Immature natural killer cell (primary cell): ENCODE data around the gene FXYD4. TPM values are rescaled to one million over a fixed set of nuclear protein-coding genes. Genes with fewer than 3 reads are reported as not detected.
"Not testable (repeated sequence)": the region's sequence is repeated elsewhere in the genome, so short reads cannot be mapped to it uniquely, and the experiment has no call there.

Experiments used
- DNase-seq, 3 donors: peaks; one replicate each; pipeline ENCODE4 v3.0.0; 2022; ENCODE audit warnings: mixed read lengths in 1 of 3
- H3K27ac Mint-ChIP-seq, 6 donors: one replicate each; pipeline ENCODE4 v1.8.0; 2020; ENCODE audit warnings: mixed read lengths in 6 of 6, mild to moderate bottlenecking in 5 of 6, inconsistent platforms in 4 of 6, moderate library complexity in 3 of 6
- H3K27me3 Mint-ChIP-seq, 3 donors: one replicate each; pipeline ENCODE4 v1.8.0; 2020 to 2021; ENCODE audit warnings: low read depth in 3 of 3, mild to moderate bottlenecking in 3 of 3, mixed read lengths in 3 of 3, moderate library complexity in 3 of 3, inconsistent platforms in 1 of 3
- H3K36me3 Mint-ChIP-seq, 3 donors: one replicate each; pipeline ENCODE4 v1.8.0; 2020; ENCODE audit warnings: mixed read lengths in 3 of 3, inconsistent platforms in 2 of 3, mild to moderate bottlenecking in 2 of 3
- H3K4me1 Mint-ChIP-seq, 2 donors: one replicate each; pipeline ENCODE4 v1.8.0; 2020; ENCODE audit warnings: inconsistent platforms in 2 of 2, mild to moderate bottlenecking in 2 of 2, mixed read lengths in 2 of 2, moderate library complexity in 1 of 2
- H3K4me3 Mint-ChIP-seq, 5 donors: one replicate each; pipeline ENCODE4 v1.8.0; 2020; ENCODE audit warnings: mild to moderate bottlenecking in 5 of 5, mixed read lengths in 5 of 5, inconsistent platforms in 3 of 5, moderate library complexity in 3 of 5
- H3K9me3 Mint-ChIP-seq, 6 donors: one replicate each; pipeline ENCODE4 v1.8.0; 2020; ENCODE audit warnings: mild to moderate bottlenecking in 6 of 6, mixed read lengths in 6 of 6, inconsistent platforms in 4 of 6, moderate library complexity in 3 of 6
- polyA plus RNA-seq, 3 donors: library from polyadenylated mRNA; unstranded; fragments of 300-500 nt; fragmentation: Illumina TruSeq; gene quantifications; one replicate each; pipeline ENCODE4 v1.2.3, GENCODE V29; 2021

Gene FXYD4
- polyA plus RNA-seq, 3 donors from 2014 or later: not detected

- Mint-ChIP-seq H3K36me3 (peaks cover 0 to 5% (median 0%) of the 10 kb centered on the region in 3 donors), H3K4me1 (peaks cover 41 to 48% of the 10 kb centered on the region in 2 donors), H3K9me3 (no peaks in the 10 kb centered on the region), H3K27ac (peak within 1 kb of the TSS; percentile 96 to 100 (median 99)), H3K4me3 (peak within 1 kb of the TSS; percentile 97 to 100 (median 99)), H3K27me3 (peaks cover 23 to 30% (median 29%) of the 10 kb centered on the region in 3 donors)
- DNase-seq: peak; percentile 98
Observed at GRCh38 chr10:43408710-43409384, 37.4 kb downstream of the FXYD4 start, which contains the start of gene HNRNPF. Gene HNRNPF, minus strand, starts transcription at chr10:43409186. Its CDS starts 21,302 bp downstream, at chr10:43387884.

- peak overlapping the region; percentile 96 to 100 (median 99) for H3K27ac Mint-ChIP-seq
- H3K36me3 Mint-ChIP-seq: peaks cover 0 to 4% (median 0%) of the 10 kb centered on the region in 3 donors
- peak; percentile 69 to 77 (median 74) for DNase-seq
- peaks cover 23 to 30% (median 26%) of the 10 kb centered on the region in 3 donors for H3K27me3 Mint-ChIP-seq
- H3K4me1 Mint-ChIP-seq: peaks cover 34 to 41% of the 10 kb centered on the region in 2 donors
- no peaks in the 10 kb centered on the region for H3K9me3 Mint-ChIP-seq
- peak overlapping the region; percentile 97 to 100 (median 99) for H3K4me3 Mint-ChIP-seq
Observed at GRCh38 chr10:43409385-43410109, 38.1 kb downstream of the FXYD4 start.

GRCh38 chr10:43410345-43410744 lies 38.9 kb downstream of the FXYD4 start:
- H3K4me1 Mint-ChIP-seq: peaks cover 26 to 34% of the 10 kb centered on the region in 2 donors
- no peaks in the 10 kb centered on the region for H3K36me3 Mint-ChIP-seq
- peak overlapping the region; percentile 97 to 100 (median 99) for H3K4me3 Mint-ChIP-seq

GRCh38 chr10:43411536-43411935 lies 40.1 kb downstream of the FXYD4 start:
- H3K27me3 Mint-ChIP-seq: peaks cover 20 to 30% (median 22%) of the 10 kb centered on the region in 3 donors
- no peaks in the 10 kb centered on the region for H3K36me3 Mint-ChIP-seq
- no peak for DNase-seq
- peaks cover 15 to 23% of the 10 kb centered on the region in 2 donors for H3K4me1 Mint-ChIP-seq
- H3K9me3 Mint-ChIP-seq: no peaks in the 10 kb centered on the region
- H3K27ac Mint-ChIP-seq: no peak overlapping the region
- no peak overlapping the region for H3K4me3 Mint-ChIP-seq

More at GRCh38 chr10:43410345-43410744, 38.9 kb downstream of the FXYD4 start:
- H3K27ac Mint-ChIP-seq: peak overlapping the region; percentile 96 to 100 (median 99)
- peaks cover 22 to 30% (median 23%) of the 10 kb centered on the region in 3 donors for H3K27me3 Mint-ChIP-seq
- no peak for DNase-seq
- no peaks in the 10 kb centered on the region for H3K9me3 Mint-ChIP-seq

GRCh38 chr10:43415544-43415943 lies 44.1 kb downstream of the FXYD4 start:
- H3K36me3 Mint-ChIP-seq: no peaks in the 10 kb centered on the region
- H3K27me3 Mint-ChIP-seq: peaks cover 4 to 14% (median 12%) of the 10 kb centered on the region in 3 donors
- peak overlapping the region in 1 of 6 donors; percentile 11 for H3K27ac Mint-ChIP-seq
- H3K9me3 Mint-ChIP-seq: no peaks in the 10 kb centered on the region
- no peak for DNase-seq
- H3K4me1 Mint-ChIP-seq: peaks cover 32 to 37% of the 10 kb centered on the region in 2 donors
- no peak overlapping the region for H3K4me3 Mint-ChIP-seq

GRCh38 chr10:43417950-43418768 lies 46.7 kb downstream of the FXYD4 start:
- Mint-ChIP-seq H3K4me1 (peaks cover 43 to 45% of the 10 kb centered on the region in 2 donors), H3K27me3 (peaks cover 7 to 23% (median 17%) of the 10 kb centered on the region in 3 donors), H3K4me3 (peak overlapping the region; percentile 56 to 82 (median 70)), H3K9me3 (no peaks in the 10 kb centered on the region), H3K27ac (peak overlapping the region; percentile 92 to 99 (median 96)), H3K36me3 (no peaks in the 10 kb centered on the region)
- DNase-seq: peak; percentile 78 to 82 (median 82)

GRCh38 chr10:43419997-43420368 lies 48.5 kb downstream of the FXYD4 start:
- H3K4me1 Mint-ChIP-seq: peaks cover 43 to 45% of the 10 kb centered on the region in 2 donors
- H3K9me3 Mint-ChIP-seq: no peaks in the 10 kb centered on the region
- DNase-seq: no peak
- peak overlapping the region; percentile 92 to 99 (median 97) for H3K27ac Mint-ChIP-seq
- peaks cover 7 to 23% (median 17%) of the 10 kb centered on the region in 3 donors for H3K27me3 Mint-ChIP-seq
- peak overlapping the region; percentile 72 to 87 (median 84) for H3K4me3 Mint-ChIP-seq
- H3K36me3 Mint-ChIP-seq: no peaks in the 10 kb centered on the region

GRCh38 chr10:43420369-43421200 lies 49.1 kb downstream of the FXYD4 start:
- DNase-seq: peak; percentile 91 to 92 (median 91)
- Mint-ChIP-seq H3K4me1 (peaks cover 43 to 45% of the 10 kb centered on the region in 2 donors), H3K36me3 (no peaks in the 10 kb centered on the region), H3K4me3 (peak overlapping the region; percentile 92 to 95 (median 92)), H3K27ac (peak overlapping the region; percentile 95 to 99 (median 99)), H3K9me3 (no peaks in the 10 kb centered on the region), H3K27me3 (peaks cover 7 to 23% (median 17%) of the 10 kb centered on the region in 3 donors)

GRCh38 chr10:43421201-43421507 lies 49.7 kb downstream of the FXYD4 start:
- Mint-ChIP-seq H3K4me1 (peaks cover 43 to 45% of the 10 kb centered on the region in 2 donors), H3K27ac (peak overlapping the region; percentile 95 to 99 (median 98)), H3K9me3 (no peaks in the 10 kb centered on the region), H3K27me3 (peaks cover 7 to 23% (median 17%) of the 10 kb centered on the region in 3 donors), H3K4me3 (peak overlapping the region; percentile 92 to 95 (median 92)), H3K36me3 (no peaks in the 10 kb centered on the region)
- DNase-seq: no peak

GRCh38 chr10:43421519-43421918 lies 50.1 kb downstream of the FXYD4 start:
- Mint-ChIP-seq H3K4me3 (peak overlapping the region; percentile 47 to 95 (median 65)), H3K27ac (peak overlapping the region; percentile 80 to 99 (median 92)), H3K4me1 (peaks cover 43 to 45% of the 10 kb centered on the region in 2 donors), H3K9me3 (no peaks in the 10 kb centered on the region), H3K36me3 (no peaks in the 10 kb centered on the region), H3K27me3 (peaks cover 7 to 23% (median 17%) of the 10 kb centered on the region in 3 donors)
- DNase-seq: no peak

- peaks cover 7 to 22% (median 17%) of the 10 kb centered on the region in 3 donors for H3K27me3 Mint-ChIP-seq
- peak overlapping the region in 3 of 5 donors; percentile 50 to 95 (median 92) for H3K4me3 Mint-ChIP-seq
- H3K4me1 Mint-ChIP-seq: peaks cover 43 to 45% of the 10 kb centered on the region in 2 donors
- peak overlapping the region; percentile 80 to 99 (median 92) for H3K27ac Mint-ChIP-seq
- DNase-seq, H3K9me3 Mint-ChIP-seq, H3K36me3 Mint-ChIP-seq: not testable (repeated sequence)
Observed at GRCh38 chr10:43421944-43422343, 50.5 kb downstream of the FXYD4 start.

- Mint-ChIP-seq H3K27ac (no peak overlapping the region), H3K4me3 (no peak overlapping the region), H3K27me3 (peaks cover 7 to 19% (median 13%) of the 10 kb centered on the region in 3 donors), H3K9me3 (no peaks in the 10 kb centered on the region), H3K36me3 (no peaks in the 10 kb centered on the region), H3K4me1 (peaks cover 20 to 24% of the 10 kb centered on the region in 2 donors)
- no peak for DNase-seq
Observed at GRCh38 chr10:43424416-43424815, 53.0 kb downstream of the FXYD4 start.
